H1 (cell line): Measurements from ENCODE around the gene MLC1.

Source experiments
- BRCA1 ChIP-seq: IDR thresholded peaks from 2 replicates; pipeline ENCODE4 v1.6.1; 2012; ENCODE audit warnings: low read depth, low read length, improper control_type of control experiment
- POLR2A ChIP-seq, 2 experiments: IDR thresholded peaks; 1 replicate in 1 of 2; 2 replicates in 1 of 2; pipeline ENCODE4 v1.6.1; 2011; ENCODE audit warnings: low read depth in 2 of 2, low read length in 2 of 2, mild to moderate bottlenecking in 2 of 2; ENCODE audit errors: control extremely low read depth in 1 of 2
- TF ChIP-seq, protein P1 (sequence below), 3 experiments: IDR thresholded peaks; 1 replicate in 2 of 3; 2 replicates in 1 of 3; pipeline versions ENCODE4 v1.5.1 to v1.6.1; 2011; ENCODE audit warnings: low read length in 3 of 3, mild to moderate bottlenecking in 3 of 3, inconsistent platforms in 2 of 3, low read depth in 1 of 3, moderate library complexity in 1 of 3; ENCODE audit not compliant: insufficient read depth in 1 of 3; ENCODE audit errors: control extremely low read depth in 1 of 3

DNA sequence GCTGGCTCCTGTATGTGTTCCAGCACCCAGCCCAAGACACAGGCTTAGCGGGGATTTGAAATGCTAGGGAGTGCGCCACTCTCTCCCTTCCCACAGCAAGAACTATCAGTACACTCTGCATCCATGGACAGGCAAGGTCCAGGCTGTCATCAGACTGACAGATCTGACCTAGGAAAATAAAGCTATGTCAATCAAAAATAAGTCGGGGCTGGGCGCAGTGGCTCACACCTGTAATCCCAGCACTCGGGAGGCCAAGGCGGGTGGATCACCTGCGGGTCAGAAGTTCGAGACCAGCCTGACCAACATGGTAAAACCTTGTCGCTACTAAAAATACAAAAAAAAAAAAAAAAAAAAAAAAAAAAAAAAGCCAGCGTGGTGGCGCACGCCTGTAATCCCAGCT is 2.9 kb upstream of the MLC1 start:
- TF ChIP-seq, protein P1, sequence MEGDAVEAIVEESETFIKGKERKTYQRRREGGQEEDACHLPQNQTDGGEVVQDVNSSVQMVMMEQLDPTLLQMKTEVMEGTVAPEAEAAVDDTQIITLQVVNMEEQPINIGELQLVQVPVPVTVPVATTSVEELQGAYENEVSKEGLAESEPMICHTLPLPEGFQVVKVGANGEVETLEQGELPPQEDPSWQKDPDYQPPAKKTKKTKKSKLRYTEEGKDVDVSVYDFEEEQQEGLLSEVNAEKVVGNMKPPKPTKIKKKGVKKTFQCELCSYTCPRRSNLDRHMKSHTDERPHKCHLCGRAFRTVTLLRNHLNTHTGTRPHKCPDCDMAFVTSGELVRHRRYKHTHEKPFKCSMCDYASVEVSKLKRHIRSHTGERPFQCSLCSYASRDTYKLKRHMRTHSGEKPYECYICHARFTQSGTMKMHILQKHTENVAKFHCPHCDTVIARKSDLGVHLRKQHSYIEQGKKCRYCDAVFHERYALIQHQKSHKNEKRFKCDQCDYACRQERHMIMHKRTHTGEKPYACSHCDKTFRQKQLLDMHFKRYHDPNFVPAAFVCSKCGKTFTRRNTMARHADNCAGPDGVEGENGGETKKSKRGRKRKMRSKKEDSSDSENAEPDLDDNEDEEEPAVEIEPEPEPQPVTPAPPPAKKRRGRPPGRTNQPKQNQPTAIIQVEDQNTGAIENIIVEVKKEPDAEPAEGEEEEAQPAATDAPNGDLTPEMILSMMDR (IDR thresholded peaks at IDR 0.05; ENCODE audit: control extremely low read depth in 1 of 3, insufficient read depth in 1 of 3, low read depth in 1 of 3, low read length in 3 of 3) = no peak
- TF ChIP-seq POLR2A (IDR thresholded peaks at IDR 0.05; ENCODE audit: control extremely low read depth in 1 of 2, low read depth in 2 of 2, low read length in 2 of 2) (no peak), BRCA1 (no peak)
